Peyer's patch (tissue), 4 donors: ENCODE data around the gene ALAS1. TPM values are rescaled to one million over a fixed set of nuclear protein-coding genes. Genes with fewer than 3 reads are reported as not detected.

ENCODE experiments used
- DNase-seq, 3 donors: peaks; one replicate each; pipeline ENCODE4 v3.0.0-alpha.2; 2017 to 2019
- H3K27ac ChIP-seq, 4 donors: fragments of 200-600 bp; sonication (generic); one replicate each; pipeline ENCODE4 v1.5.1; 2016 to 2019
- H3K27me3 ChIP-seq, 2 donors: fragments of 200-600 bp; sonication (generic); one replicate each; pipeline ENCODE4 v1.5.1; 2019
- H3K36me3 ChIP-seq, 3 donors: fragments of 200-600 bp; sonication (generic); one replicate each; pipeline ENCODE4 v1.5.1; 2016 to 2019
- H3K4me1 ChIP-seq, 4 donors: fragments of 200-600 bp; sonication (generic); one replicate each; pipeline ENCODE4 v1.5.1; 2016 to 2019
- H3K4me3 ChIP-seq, 4 donors: fragments of 200-600 bp; sonication (generic); 1 replicate in 3 of 4; 2 replicates in 1 of 4; pipeline ENCODE4 v1.5.1; 2016 to 2019; ENCODE audit warnings: mild to moderate bottlenecking in 1 of 4
- H3K9me3 ChIP-seq, 4 donors: fragments of 200-600 bp; sonication (generic); one replicate each; pipeline ENCODE4 v1.5.1; 2016 to 2019; ENCODE audit warnings: mild to moderate bottlenecking in 1 of 4
- POLR2A ChIP-seq, 2 donors: fragments of 450-650 bp; IDR thresholded peaks; one replicate each; pipeline ENCODE4 v1.5.1; 2017; ENCODE audit warnings: antibody characterized with exemption in 2 of 2, mild to moderate bottlenecking in 2 of 2, moderate library complexity in 2 of 2
- total RNA-seq, 4 donors: library from RNA; depleted of rRNA; stranded (reverse); fragments of >200 nt; gene quantifications; one replicate each; pipeline ENCODE4 v1.1.0, GENCODE V29; 2016
- TF ChIP-seq, protein P1 (sequence below), 6 experiments: fragments of 450-650 bp in 4 of 6; fragments of 200-600 bp in 2 of 6; sonication (generic) in 1 of 6; IDR thresholded peaks; one replicate each; pipeline ENCODE4 v1.5.1; 2017 to 2019; ENCODE audit warnings: antibody characterized with exemption in 6 of 6, mild to moderate bottlenecking in 3 of 6, moderate library complexity in 1 of 6

Gene ALAS1
- total RNA-seq, 4 donors from 2014 or later = 73.3 to 92.8 (median 89.8) TPM

DNA sequence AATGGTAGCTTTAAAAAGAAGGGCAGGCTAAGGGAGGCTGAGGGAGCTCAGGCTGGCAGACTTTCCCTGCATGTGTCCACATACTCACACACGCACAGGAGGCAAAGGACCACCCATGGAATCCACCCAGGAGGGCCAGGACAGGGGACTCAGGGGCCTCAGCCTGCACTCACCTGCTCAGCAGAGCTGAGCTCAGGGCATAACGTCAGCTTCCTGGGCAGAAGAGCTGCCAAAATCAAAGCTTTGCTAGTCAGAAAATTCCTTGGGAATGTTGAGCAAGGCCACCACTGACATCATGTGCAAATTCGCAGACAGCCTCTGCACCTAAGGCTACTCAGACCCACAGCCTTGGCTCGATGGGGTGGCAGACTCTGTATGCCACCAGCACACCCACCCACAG lies 16.4 kb upstream of the ALAS1 start:
- no peak for DNase-seq
- Histone ChIP-seq H3K36me3 (no peaks in the 10 kb centered on the region), H3K27ac (peak overlapping the region in 1 of 4 donors; percentile 43), H3K4me3 (no peak overlapping the region), H3K27me3 (no peaks in the 10 kb centered on the region), H3K4me1 (no peaks in the 10 kb centered on the region), H3K9me3 (no peaks in the 10 kb centered on the region)
- TF ChIP-seq, protein P1, sequence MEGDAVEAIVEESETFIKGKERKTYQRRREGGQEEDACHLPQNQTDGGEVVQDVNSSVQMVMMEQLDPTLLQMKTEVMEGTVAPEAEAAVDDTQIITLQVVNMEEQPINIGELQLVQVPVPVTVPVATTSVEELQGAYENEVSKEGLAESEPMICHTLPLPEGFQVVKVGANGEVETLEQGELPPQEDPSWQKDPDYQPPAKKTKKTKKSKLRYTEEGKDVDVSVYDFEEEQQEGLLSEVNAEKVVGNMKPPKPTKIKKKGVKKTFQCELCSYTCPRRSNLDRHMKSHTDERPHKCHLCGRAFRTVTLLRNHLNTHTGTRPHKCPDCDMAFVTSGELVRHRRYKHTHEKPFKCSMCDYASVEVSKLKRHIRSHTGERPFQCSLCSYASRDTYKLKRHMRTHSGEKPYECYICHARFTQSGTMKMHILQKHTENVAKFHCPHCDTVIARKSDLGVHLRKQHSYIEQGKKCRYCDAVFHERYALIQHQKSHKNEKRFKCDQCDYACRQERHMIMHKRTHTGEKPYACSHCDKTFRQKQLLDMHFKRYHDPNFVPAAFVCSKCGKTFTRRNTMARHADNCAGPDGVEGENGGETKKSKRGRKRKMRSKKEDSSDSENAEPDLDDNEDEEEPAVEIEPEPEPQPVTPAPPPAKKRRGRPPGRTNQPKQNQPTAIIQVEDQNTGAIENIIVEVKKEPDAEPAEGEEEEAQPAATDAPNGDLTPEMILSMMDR (IDR thresholded peaks at IDR 0.05) = no peak
- TF ChIP-seq POLR2A (IDR thresholded peaks at IDR 0.05) = no peak

GRCh38 chr3:52182196-52182595 lies 15.8 kb upstream of the ALAS1 start:
- Histone ChIP-seq H3K27ac (peak overlapping the region in 2 of 4 donors; percentile 30 to 35), H3K4me1 (no peaks in the 10 kb centered on the region), H3K36me3 (no peaks in the 10 kb centered on the region), H3K9me3 (no peaks in the 10 kb centered on the region), H3K27me3 (no peaks in the 10 kb centered on the region), H3K4me3 (no peak overlapping the region)
- TF ChIP-seq, protein P1 (IDR thresholded peaks at IDR 0.05) = no peak
- TF ChIP-seq POLR2A (IDR thresholded peaks at IDR 0.05) = no peak
- peak in 1 of 3 donors; percentile 54 for DNase-seq

- Histone ChIP-seq H3K27ac (peak overlapping the region in 2 of 4 donors; percentile 30 to 35), H3K36me3 (no peaks in the 10 kb centered on the region), H3K4me1 (no peaks in the 10 kb centered on the region), H3K27me3 (no peaks in the 10 kb centered on the region), H3K9me3 (no peaks in the 10 kb centered on the region), H3K4me3 (no peak overlapping the region)
- TF ChIP-seq, protein P1 (IDR thresholded peaks at IDR 0.05) = no peak
- no peak for TF ChIP-seq POLR2A (IDR thresholded peaks at IDR 0.05)
- DNase-seq = no peak
Observed at GRCh38 chr3:52182691-52183090, 15.3 kb upstream of the ALAS1 start.

DNA sequence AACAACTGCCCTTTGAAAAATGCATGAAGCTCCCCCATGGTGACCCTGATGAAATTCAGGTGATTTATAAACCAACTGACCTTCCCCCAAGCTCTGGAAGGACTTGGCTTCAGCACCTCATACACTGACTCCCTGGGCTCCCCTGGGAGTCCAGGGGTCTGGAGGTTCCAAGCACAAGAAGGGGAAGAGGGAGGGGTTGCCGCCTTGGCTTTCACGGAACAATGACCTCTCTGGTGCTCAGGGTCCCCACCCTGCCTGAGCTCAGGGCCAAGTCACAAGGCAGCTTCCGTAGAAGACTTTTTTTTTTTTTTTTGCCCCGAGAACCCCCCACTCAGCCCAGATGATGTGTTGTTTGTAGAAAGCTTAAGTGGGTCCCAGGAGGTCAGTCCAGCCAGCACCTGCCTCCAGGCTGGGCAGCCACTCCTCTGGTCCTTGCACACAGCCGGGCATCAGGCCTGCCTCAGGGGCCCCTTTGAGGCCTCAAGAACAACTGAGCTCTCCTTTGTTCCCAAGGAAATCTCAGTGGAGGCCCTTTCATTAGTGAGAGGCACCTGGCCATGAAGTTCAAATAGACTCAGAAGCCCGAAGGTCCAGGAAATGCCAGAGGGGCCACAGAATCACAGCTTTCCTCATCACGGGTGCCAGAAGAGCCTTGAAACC lies 14.0 kb upstream of the ALAS1 start:
- Histone ChIP-seq H3K27ac (no peak overlapping the region), H3K9me3 (no peaks in the 10 kb centered on the region), H3K4me3 (no peak overlapping the region), H3K36me3 (no peaks in the 10 kb centered on the region), H3K27me3 (no peaks in the 10 kb centered on the region), H3K4me1 (no peaks in the 10 kb centered on the region)
- TF ChIP-seq POLR2A (IDR thresholded peaks at IDR 0.05) = no peak
- TF ChIP-seq, protein P1 (IDR thresholded peaks at IDR 0.05) = no peak
- no peak for DNase-seq

- Histone ChIP-seq H3K27me3 (no peaks in the 10 kb centered on the region), H3K9me3 (no peaks in the 10 kb centered on the region), H3K4me1 (no peaks in the 10 kb centered on the region), H3K4me3 (no peak overlapping the region), H3K27ac (no peak overlapping the region), H3K36me3 (no peaks in the 10 kb centered on the region)
- TF ChIP-seq, protein P1 (IDR thresholded peaks at IDR 0.05) = no peak
- no peak for TF ChIP-seq POLR2A (IDR thresholded peaks at IDR 0.05)
- no peak for DNase-seq
Observed at GRCh38 chr3:52184690-52185089, 13.3 kb upstream of the ALAS1 start.
